Stimulated activated CD4-positive, alpha-beta T cell treated with anti-CD3 and anti-CD28 coated beads, Interleukin-2, amount 100 ng/mL, for 4 hours (primary cell): ENCODE data around the gene TMSB15C.

Source experiments
- DNase-seq: peaks from one replicate; pipeline ENCODE4 v3.0.0-alpha.2; 2020; ENCODE audit warnings: low read depth

The TMSB15C gene

GRCh38 chrX:104045642-104046041 lies 30.4 kb downstream of the TMSB15C start:
- DNase-seq = no peak

DNA sequence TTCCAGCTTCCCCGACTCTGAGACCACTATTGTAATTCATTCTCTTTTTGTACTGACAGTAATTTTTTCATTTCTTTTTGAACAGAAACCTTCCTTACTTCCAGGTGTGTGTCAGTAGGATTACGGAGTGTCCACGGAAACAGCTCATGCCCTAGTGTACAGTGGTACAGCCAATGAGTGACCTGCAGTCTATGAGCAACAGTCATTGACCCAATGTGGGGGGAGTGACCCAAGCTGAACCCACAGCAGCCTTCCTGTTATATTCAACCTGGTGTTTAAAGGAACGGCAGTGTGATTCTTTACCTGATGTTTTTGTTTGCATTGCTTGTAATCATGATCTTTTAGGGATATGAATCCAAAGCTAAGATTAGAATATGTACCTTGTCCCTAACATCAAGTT lies 35.0 kb downstream of the TMSB15C start:
- no peak for DNase-seq

DNA sequence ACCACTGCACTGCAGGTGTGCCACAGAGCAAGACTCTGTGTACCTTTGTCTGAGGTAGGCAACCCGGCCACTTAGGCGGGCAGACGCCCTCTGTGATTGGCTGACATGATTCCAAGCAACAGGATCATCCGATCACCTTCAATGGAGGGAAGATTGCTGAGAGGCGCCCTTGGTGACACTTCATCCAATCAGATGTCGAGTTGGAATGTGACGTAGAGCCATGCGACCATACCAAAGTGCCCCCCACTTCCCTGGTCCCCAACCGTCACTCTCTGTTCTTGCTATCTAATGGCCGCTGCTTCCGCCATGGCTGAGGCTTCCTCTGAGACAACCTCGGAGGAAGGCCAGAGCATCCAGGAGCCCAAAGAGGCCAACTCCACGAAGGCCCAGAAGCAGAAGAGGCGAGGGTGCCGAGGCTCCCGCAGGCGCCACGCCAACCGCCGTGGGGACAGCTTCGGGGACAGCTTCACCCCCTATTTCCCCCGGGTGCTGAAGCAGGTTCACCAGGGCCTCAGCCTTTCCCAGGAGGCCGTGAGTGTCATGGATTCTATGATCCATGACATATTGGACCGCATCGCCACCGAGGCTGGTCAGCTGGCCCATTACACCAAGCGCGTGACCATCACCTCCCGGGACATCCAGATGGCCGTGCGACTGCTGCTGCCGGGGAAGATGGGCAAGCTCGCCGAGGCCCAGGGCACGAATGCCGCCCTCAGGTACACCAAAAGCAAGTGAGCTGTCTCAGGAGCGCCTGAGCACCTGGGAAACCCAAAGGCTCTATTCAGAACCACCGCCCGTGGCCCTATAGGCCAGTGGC lies 36.1 kb downstream of the TMSB15C start, which contains the start of gene H2BW2:
TSS of gene H2BW2 (plus strand) at position 268 of the 817 bp plus-strand sequence. CDS start at position 307, 39 bp downstream.
- DNase-seq = no peak
